Measurements from ENCODE around the gene VAMP5. TPM values are rescaled to one million over a fixed set of nuclear protein-coding genes. Genes with fewer than 3 reads are reported as not detected.

Gene VAMP5
- total RNA-seq, 1 experiment from 2014 or later: 15.1 TPM

GRCh38 chr2:85560812-85561279 lies 23.4 kb upstream of the VAMP5 start:
- Histone ChIP-seq H3K4me3 (ENCODE audit: low read depth, low read length) (peak overlapping the region; percentile 65), H3K27me3 (replicated peaks; ENCODE audit: control insufficient read depth, insufficient read depth, low read length) (no peaks in the 10 kb centered on the region), H3K36me3 (ENCODE audit: control insufficient read depth, insufficient read depth, low read length) (no peaks in the 10 kb centered on the region), H3K4me1 (peaks cover 34% of the 10 kb centered on the region), H3K9me3 (no peaks in the 10 kb centered on the region)
- no peak for DNase-seq
- POLR2A ChIA-PET: interaction anchor here (0.6 to 3.0 kb wide), 20 partner anchors 9 to 428 kb away, joined by 3 to 24 read pairs (median 7); partner anchors contain the start of genes ELMOD3, MAT2A, RETSAT and RNF181
- TF ChIP-seq CTCF (IDR thresholded peaks at IDR 0.05; ENCODE audit: insufficient read depth in 1 of 2, low read depth in 1 of 2, low read length in 1 of 2, severe bottlenecking in 1 of 2, unreplicated experiment in 1 of 2): no peak
- Mint-ChIP-seq H3K9me3 (ENCODE audit: unreplicated experiment) (no peaks in the 10 kb centered on the region), H3K27me3 (ENCODE audit: insufficient read depth, unreplicated experiment) (no peaks in the 10 kb centered on the region), H3K4me3 (ENCODE audit: unreplicated experiment) (peak overlapping the region; percentile 96), H3K36me3 (ENCODE audit: insufficient read depth, unreplicated experiment) (peaks cover 48% of the 10 kb centered on the region), H3K27ac (ENCODE audit: unreplicated experiment) (peak overlapping the region; percentile 98), H3K4me1 (ENCODE audit: low read depth, unreplicated experiment) (peaks cover 26% of the 10 kb centered on the region)
- no TSS peak for BruUV-seq (replicated peaks)
- intact Hi-C loops (cut with micrococcal nuclease; ENCODE audit: unreplicated experiment): loop anchor here (1.0 kb wide), 4 partner anchors 16 to 41 kb away; partner anchors contain the start of genes TMEM150A and VAMP8
- CTCF ChIA-PET: interaction anchor here (0.6 to 2.5 kb wide), 7 partner anchors 9 to 171 kb away, joined by 3 to 7 read pairs (median 4); partner anchors contain the start of genes C2orf68, RNF181 and VAMP8

- TF ChIP-seq CTCF (IDR thresholded peaks at IDR 0.05; ENCODE audit: insufficient read depth in 1 of 2, low read depth in 1 of 2, low read length in 1 of 2, severe bottlenecking in 1 of 2, unreplicated experiment in 1 of 2): no peak
- H3K27me3 Mint-ChIP-seq (ENCODE audit: insufficient read depth, unreplicated experiment): no peaks in the 10 kb centered on the region
- BruUV-seq (replicated peaks): TSS peak; percentile 96
- ChIA-PET CTCF (interaction anchor here (0.6 to 2.5 kb wide), 13 partner anchors 9 to 720 kb away, joined by 3 to 13 read pairs (median 4); partner anchors contain the start of genes C2orf68, MAT2A, RNF181 and VAMP8), POLR2A (interaction anchor here (0.6 to 3.0 kb wide), 24 partner anchors 10 to 548 kb away, joined by 3 to 24 read pairs (median 7); partner anchors contain the start of genes C2orf68, ELMOD3, MAT2A and RETSAT)
- Histone ChIP-seq H3K36me3 (ENCODE audit: control insufficient read depth, insufficient read depth, low read length) (no peaks in the 10 kb centered on the region), H3K4me3 (ENCODE audit: low read depth, low read length) (peak within 1 kb of the TSS; percentile 65), H3K9me3 (no peaks in the 10 kb centered on the region), H3K4me1 (peaks cover 34% of the 10 kb centered on the region), H3K27me3 (replicated peaks; ENCODE audit: control insufficient read depth, insufficient read depth, low read length) (no peaks in the 10 kb centered on the region)
- H3K4me3 Mint-ChIP-seq (ENCODE audit: unreplicated experiment): peak within 1 kb of the TSS; percentile 96
- peak; percentile 96 to 97 for DNase-seq
- intact Hi-C loops (cut with micrococcal nuclease; ENCODE audit: unreplicated experiment): loop anchor here (1.0 kb wide), 4 partner anchors 16 to 41 kb away; partner anchors contain the start of genes TMEM150A and VAMP8
- peaks cover 26% of the 10 kb centered on the region for H3K4me1 Mint-ChIP-seq (ENCODE audit: low read depth, unreplicated experiment)
- peaks cover 41% of the 10 kb centered on the region for H3K36me3 Mint-ChIP-seq (ENCODE audit: insufficient read depth, unreplicated experiment)
- peak within 1 kb of the TSS; percentile 98 for H3K27ac Mint-ChIP-seq (ENCODE audit: unreplicated experiment)
- H3K9me3 Mint-ChIP-seq (ENCODE audit: unreplicated experiment): no peaks in the 10 kb centered on the region
Measured at GRCh38 chr2:85561280-85562212, 22.7 kb upstream of the VAMP5 start, which contains the start of gene GGCX. Gene GGCX (minus strand): TSS chr2:85561493. CDS start chr2:85561428, 65 bp downstream.

- H3K27me3 ChIP-seq (replicated peaks; ENCODE audit: control insufficient read depth, insufficient read depth, low read length): no peaks in the 10 kb centered on the region
- H3K36me3 ChIP-seq (ENCODE audit: control insufficient read depth, insufficient read depth, low read length): no peaks in the 10 kb centered on the region
- intact Hi-C loops (cut with micrococcal nuclease; ENCODE audit: unreplicated experiment): no loop called here
- H3K27ac Mint-ChIP-seq (ENCODE audit: unreplicated experiment): no peak overlapping the region
- no peak overlapping the region for H3K4me3 ChIP-seq (ENCODE audit: low read depth, low read length)
- no peaks in the 10 kb centered on the region for H3K27me3 Mint-ChIP-seq (ENCODE audit: insufficient read depth, unreplicated experiment)
- no peak for TF ChIP-seq CTCF (IDR thresholded peaks at IDR 0.05; ENCODE audit: insufficient read depth in 1 of 2, low read depth in 1 of 2, low read length in 1 of 2, severe bottlenecking in 1 of 2, unreplicated experiment in 1 of 2)
- H3K36me3 Mint-ChIP-seq (ENCODE audit: insufficient read depth, unreplicated experiment): peaks cover 24% of the 10 kb centered on the region
- H3K4me3 Mint-ChIP-seq (ENCODE audit: unreplicated experiment): no peak overlapping the region
- no TSS peak for BruUV-seq (replicated peaks)
- peaks cover 14% of the 10 kb centered on the region for H3K4me1 Mint-ChIP-seq (ENCODE audit: low read depth, unreplicated experiment)
- peaks cover 18% of the 10 kb centered on the region for H3K4me1 ChIP-seq
- no peaks in the 10 kb centered on the region for H3K9me3 Mint-ChIP-seq (ENCODE audit: unreplicated experiment)
- no peaks in the 10 kb centered on the region for H3K9me3 ChIP-seq
- no peak for DNase-seq
- POLR2A ChIA-PET: interaction anchor here (0.5 to 0.7 kb wide), 3 partner anchors 20 to 443 kb away, joined by 3 to 4 read pairs (median 3); no protein-coding TSS in a partner anchor
- CTCF ChIA-PET: no interaction called here
Measured at GRCh38 chr2:85564144-85564563, 20.1 kb upstream of the VAMP5 start.
